ENCODE data around the gene TAF1C.
"Not testable (repeated sequence)": the region's sequence is repeated elsewhere in the genome, so short reads cannot be mapped to it uniquely, and the experiment has no call there.

The TAF1C gene, protein sequence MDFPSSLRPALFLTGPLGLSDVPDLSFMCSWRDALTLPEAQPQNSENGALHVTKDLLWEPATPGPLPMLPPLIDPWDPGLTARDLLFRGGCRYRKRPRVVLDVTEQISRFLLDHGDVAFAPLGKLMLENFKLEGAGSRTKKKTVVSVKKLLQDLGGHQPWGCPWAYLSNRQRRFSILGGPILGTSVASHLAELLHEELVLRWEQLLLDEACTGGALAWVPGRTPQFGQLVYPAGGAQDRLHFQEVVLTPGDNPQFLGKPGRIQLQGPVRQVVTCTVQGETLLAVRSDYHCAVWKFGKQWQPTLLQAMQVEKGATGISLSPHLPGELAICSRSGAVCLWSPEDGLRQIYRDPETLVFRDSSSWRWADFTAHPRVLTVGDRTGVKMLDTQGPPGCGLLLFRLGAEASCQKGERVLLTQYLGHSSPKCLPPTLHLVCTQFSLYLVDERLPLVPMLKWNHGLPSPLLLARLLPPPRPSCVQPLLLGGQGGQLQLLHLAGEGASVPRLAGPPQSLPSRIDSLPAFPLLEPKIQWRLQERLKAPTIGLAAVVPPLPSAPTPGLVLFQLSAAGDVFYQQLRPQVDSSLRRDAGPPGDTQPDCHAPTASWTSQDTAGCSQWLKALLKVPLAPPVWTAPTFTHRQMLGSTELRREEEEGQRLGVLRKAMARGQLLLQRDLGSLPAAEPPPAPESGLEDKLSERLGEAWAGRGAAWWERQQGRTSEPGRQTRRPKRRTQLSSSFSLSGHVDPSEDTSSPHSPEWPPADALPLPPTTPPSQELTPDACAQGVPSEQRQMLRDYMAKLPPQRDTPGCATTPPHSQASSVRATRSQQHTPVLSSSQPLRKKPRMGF

DNA sequence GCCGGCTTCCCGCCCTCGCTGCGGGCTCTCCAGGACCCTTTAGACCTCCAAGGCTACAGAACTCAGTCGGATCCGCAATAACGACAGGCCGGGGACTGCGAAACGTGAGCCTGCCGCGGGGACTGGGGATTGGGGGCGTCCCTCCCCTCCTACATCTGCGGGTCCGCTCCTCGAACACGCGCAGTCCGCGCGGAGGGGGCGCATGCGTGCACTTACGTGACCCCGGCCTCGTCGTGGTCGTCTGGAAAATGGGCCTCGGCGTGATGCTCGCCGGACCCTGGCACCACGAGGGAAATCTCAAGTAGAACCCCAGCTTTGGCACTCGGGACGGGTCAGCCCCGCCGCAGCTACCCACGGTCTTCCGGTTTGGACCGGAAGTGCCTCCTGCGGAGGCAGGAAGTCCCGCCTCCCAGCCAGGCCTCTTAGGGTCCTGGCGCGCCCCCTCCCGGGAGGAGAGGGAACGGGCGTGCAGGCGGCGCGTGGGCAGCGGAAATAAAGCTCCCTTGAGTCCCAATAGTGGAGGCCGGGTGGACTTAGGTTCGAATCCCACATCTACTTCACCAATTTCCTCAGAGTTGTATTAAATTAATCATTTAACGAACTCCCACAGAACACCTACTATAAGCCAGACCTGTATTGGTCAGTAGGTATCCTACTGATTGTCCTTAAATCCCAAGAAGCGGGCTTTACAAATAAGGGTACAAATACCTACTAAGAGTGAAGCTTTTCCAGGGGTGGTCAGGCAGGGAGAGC is at the start of gene TAF1C:
TAF1C (minus strand) TSS at position 373 of the 753 bp plus-strand sequence. CDS start 2,069 bp downstream, outside the sequence.
- DNase-seq = peak; percentile 81

DNA sequence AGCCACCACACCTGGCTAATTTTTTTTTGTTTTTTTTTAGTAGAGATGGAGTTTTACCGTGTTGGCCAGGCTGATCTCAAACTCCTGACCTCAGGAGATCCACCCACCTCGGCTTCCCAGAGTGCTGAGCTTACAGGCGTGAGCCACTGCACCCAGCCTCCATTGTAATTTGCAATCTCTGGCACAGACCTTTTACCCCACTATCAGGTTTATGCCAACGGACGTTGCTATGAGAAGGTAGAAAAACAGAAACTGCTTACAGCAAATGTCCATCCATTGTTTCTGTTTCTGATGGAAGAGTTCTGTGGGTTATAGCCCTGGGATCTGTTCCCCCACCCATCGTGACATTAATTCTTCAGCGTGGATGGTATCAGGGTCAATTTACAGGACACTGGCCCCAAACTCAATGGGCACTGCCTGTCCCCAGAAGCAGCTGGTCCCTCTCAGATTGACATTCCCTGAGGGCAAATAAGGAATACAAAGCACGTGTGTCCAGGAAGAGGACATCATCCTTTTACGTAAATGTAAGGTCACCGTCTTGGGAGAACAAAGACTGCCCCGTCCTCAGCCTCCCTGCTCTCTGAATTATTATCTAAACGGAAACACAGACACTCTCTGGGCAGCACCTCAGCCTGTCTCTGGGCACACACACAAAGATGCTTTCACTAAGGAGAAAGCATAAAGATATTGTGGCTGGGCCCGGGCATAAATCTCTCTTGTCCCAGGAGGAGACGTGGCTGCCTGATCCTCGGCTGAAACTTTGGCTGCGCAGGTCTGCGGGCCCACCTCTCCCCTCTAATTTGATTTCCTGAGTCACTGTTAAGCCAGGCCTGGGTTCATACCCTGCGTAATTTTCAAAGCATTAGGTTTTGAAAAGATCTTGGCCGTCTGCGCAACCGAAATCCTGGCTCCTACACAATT is 47.7 kb upstream of the TAF1C start:
- DNase-seq = no peak

DNA sequence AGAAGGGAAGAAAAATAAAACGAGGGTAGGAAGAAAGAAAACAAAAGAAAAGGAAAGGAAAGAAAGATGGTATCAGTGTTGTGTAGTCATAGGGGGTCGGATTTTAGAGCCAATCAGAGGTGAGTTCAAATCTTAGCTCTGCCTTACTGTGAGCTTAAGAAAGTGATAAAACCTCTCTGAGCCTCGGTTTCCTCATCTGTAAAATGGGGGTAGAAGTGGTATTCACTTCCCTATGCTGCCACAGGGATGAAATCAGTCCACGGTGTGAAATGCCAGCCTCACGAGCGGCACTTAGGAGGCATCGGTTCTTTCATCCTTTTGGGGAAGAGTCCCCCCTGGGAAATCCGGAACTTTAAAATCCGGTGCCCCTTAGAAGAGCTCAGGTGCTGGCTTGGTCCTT is 46.9 kb upstream of the TAF1C start:
- no peak for DNase-seq

DNA sequence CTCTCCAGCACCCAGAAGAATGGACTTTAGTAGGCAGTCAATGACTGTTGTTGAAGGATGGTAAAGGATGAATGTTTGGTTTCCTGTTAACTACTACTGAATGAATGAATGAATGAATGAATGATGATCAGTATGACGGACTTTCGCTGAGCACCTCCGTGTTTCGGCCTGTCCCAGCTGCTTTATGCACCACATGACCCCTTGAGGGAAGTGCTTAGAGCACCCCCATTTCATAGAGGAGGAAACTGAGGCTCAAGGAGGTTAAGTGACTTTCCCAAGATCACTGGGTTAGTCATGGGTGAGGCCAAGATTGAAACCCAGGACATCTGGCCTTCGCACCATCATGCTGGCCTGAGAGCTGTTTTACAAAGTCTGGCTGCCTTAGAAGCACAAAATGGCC is 46.1 kb upstream of the TAF1C start:
- no peak for DNase-seq

DNA sequence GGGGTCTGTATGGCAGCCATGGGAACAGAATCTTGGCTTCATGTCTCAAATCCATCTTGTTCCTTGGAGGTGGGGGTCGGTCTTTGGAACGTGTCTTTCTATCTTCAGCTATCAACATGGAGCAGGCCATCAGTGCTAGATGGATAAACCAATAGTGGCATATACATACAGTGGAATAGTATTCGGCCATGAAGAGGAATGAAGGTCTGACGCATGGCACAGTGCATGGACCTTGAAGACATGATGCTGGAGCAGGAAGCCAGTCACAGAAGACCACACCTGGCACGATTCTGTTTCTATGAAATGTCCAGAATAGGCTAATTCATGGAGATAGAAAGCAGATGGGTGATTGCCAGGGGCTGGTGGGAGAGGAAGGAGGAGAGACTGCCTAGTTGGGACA is 45.2 kb upstream of the TAF1C start:
- no peak for DNase-seq

DNA sequence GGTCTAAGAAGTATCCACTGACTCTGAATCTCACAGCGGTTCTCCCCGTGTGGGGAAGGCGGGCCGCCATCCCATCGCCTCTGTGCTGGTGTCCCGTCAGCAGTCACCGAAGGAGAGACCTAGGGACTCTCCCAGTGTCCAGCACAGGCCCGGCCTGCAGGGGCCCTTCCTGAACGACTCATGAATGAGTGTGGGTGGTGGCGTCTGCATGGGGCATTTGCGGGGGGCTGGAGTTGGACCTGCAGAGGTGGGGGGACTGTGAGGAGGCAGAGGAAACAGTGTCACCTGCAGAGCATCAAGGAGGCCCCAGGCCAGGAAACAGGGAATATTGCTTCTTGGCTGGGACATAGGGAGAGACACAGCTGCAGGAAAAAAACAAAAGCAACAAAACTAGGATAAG is 42.6 kb upstream of the TAF1C start:
- DNase-seq = no peak

DNA sequence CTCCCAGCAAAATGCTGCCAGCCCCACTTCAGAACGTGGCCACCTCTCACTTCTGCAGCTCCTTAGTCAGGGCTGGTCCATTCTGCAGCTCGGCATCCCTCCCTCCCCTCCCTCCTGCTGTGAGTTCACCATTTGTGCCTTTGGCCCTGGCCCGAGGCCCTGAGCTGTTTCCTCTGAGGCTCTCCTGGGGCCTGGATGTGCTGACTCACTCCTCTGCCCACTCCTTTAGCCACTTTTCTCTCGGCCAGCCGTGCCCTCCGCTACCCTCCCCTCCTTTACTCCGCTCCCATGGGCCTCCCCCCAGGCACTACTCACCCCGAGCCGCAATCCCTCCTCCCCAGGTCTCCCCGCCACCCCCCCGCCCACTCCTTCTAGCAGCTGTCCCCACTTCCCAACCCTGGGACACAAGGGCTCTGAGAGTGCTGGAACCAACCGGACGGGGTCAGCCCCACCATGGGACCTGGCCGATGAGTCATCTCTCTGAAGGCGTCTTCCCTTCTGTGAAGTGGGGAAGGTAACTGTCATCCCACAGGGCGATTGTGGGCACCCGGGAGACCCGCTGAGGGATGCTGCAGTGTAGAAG is 41.5 kb upstream of the TAF1C start:
- no peak for DNase-seq

DNA sequence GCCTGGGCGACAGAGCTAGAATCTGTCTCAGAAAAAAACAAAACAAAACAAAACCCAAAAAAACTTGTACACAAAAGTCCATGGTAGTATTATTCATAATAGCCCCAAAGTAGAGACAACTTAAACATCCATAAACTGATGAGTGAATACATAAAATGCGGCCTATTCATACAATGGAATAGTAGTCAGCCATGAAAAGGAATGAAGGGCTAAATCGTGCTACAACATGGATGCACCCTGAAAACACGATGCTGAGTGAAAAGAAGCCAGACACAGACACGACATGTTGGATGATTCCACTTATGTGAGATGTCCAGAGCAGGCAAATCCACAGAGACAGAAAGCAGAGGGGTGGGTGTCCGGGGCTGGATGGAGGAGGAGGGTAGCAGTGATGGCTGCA is 40.7 kb upstream of the TAF1C start:
- DNase-seq = no peak

DNA sequence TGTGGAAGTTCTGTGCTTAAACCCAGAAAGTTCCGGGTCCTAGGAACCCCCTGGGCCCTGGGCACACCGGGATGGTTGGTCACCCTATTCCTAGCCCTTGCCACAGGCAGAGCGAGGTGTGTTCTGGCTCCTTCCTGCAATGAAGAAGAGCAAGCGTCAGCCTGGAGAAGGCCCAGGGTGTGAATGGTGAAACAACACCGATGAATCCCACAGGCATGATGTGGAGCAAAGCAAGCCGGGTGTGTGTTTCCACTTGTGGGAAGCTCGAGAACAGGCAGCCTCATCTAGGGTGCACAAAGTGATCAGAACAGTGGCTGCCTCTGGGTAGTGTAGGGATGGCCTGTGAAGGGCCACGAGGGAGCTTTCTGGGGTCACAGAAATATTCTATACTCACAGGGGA is 39.2 kb upstream of the TAF1C start:
- DNase-seq = no peak

DNA sequence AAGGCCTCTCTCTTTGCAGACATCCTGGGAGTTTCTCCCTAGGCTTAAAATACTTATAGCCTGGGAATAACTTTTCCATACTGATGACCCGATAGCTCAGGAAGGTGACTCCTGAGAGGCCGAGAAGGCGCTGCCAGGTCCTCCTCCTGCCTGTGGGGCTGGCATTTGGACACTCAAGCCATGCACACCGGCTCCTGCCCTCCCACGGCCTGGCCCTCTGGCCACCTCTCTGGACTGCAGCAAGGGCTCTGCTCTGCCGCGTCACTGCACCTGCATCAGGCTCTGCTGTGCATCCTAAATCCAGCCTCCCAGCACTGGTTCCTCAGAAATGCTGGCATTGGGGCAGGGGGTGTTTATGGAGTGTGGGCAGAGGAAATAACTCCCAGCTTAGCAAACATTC is 38.7 kb upstream of the TAF1C start:
- no peak for DNase-seq

DNA sequence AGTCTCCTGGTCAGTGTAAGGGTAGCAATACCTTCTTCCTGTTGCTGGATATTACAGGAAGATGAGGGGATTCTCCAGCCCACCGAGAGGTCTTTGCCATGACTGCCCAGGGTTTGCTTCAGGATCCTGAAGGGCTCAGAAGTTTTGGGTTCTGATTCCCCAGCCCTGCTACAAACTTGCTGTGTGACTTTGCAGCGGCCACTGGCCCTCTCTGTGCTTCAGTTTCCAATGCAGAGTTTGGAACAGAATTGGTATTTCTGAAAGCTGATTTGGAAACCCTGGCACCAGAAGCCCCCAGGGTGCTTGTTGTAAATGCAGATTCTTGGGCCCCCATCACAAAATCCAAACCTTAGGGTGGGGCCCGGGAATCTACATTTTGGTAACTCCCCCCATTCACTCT is 38.3 kb upstream of the TAF1C start:
- DNase-seq = no peak

DNA sequence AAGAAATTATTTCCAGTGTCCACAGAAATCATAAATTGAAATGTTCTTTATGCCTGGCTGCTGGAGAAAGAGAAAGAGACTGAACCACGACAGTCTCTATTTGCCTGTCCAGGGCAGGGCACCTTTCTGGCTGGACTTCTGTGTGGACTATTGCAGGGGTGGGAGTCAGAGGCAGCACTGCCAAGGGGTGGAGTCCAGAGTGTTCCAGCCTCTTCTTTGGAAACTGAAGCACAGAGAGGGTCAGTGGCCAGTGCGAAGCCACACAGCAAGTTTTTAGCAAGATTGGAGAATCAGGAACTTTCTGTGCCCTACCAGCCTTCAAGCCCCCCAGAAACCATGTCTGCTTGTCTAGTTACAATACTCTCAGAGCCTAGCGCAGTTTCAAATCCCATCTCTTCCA is 37.7 kb upstream of the TAF1C start:
- DNase-seq = no peak

DNA sequence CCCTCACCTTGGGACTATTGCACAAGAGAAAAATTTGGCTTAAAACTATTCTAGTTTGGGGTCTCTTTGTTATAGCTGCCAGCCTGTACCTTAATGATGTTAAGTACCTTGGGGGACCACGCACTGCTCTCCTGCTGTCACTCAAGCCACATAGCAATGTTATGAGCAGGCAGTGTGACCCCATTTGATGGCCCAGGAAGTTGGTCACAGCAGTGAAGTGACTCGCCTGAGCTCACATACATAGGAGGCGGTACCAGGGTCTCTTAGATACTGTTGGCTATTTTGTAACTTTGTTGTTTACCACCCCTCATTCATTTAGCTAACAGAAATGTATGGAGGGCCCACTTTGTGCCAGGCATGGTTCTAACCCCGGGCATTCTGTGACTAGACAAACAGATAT is 36.6 kb upstream of the TAF1C start:
- no peak for DNase-seq

DNA sequence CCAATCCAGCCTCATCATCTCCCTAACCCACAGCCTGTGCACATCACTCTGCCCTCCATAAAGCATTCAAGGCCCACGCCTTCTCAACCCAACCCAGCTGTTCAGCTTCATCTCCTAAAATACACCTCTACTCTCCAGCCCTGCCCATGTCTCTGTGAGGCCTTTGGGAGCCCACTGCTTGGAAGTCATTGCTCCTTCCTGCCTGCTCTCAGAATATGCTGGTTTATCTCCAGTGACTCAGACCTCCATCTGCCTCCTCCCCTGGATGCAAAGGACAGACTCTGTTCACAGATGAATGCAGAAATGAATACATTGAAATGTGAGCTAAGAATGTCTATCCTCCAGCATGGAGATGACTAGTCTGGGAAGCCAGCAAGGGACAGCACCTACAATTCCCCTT is 34.0 kb upstream of the TAF1C start:
- DNase-seq = no peak

DNA sequence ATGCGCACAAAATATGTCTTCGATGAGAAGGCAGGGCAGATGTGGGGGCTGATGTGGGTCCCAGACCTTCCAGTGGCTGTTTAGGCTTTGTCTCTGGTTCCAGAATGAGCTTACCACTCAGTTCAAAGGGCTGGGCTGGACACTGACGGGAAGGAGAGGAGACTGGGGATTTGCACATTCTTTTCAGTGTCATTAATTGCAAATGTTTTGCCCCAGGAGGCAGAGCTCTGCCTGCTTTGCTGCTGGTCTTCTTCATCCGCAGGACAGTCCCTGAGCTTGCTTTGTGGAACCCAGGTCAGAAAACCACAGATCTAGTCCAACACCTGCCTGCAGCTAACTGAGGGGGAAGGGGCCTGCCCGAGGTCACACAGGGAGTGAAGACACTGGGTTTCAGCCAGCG is 32.1 kb upstream of the TAF1C start:
- no peak for DNase-seq

DNA sequence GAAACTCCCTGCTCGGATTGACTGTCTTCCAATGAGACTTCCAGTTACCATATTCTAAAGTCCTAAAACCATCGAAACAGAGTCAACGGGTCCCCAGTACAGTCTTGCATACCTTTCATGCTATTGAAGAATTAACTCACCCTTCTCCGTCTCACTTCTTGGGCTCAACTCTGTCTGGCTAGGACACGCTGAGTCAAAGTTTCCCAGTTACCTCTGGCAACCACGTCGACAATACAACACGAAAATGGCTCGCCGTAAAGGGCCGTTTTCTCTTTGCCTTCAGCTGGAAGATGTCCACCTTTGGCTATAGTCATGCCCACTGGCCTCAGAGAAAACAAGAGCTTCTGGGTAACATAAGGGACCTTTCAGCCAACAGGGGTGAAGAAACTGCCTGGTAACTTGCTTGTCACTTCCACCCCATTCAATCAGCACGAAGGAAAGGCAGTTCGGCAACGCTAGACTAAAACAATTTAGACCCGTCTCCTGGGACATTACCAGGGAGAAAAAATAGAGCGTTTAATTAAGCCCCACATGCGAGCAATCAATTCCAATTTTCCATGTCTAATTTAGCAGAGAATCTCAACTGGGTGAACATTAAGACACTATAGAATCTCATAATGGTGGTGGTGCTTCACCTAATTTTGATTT is 31.4 kb upstream of the TAF1C start:
- no peak for DNase-seq

DNA sequence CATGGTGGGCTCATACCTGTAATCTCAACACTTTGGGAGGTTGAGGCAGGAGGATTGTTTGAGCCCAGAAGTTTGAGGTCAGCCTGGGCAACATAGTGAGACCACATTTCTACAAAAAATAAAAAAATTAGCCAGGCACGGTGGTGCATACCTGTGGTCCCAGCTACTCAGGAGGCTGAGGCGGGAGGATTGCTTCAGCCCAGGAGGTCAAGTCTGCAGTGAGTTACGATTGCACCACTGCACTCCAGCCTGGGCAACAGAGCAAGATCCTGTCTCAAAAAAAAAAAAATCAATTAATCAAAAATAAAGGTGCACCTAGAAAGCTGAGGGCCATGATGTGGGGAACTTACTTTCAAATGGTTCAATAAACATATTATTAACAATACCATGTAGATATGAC is 29.3 kb upstream of the TAF1C start:
- DNase-seq = not testable (repeated sequence)

DNA sequence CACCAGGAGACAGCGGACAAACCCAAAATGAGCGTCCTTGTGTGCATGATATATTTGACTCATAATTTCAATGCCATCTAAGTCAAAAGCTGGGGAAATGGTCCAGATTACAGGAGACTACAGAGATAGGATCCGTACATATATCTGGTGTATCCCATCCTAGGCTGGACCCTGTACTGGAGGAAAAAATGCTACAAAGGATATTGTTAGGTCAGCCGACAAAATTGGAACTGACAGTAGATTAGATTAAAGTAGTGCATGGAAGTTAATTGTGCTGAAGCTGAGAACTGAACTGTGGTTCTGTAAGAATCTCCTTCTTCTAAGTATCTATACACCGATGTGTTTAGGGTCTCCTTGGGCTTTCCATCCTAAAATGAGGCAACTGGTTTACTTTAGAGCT is 28.7 kb upstream of the TAF1C start:
- no peak for DNase-seq

DNA sequence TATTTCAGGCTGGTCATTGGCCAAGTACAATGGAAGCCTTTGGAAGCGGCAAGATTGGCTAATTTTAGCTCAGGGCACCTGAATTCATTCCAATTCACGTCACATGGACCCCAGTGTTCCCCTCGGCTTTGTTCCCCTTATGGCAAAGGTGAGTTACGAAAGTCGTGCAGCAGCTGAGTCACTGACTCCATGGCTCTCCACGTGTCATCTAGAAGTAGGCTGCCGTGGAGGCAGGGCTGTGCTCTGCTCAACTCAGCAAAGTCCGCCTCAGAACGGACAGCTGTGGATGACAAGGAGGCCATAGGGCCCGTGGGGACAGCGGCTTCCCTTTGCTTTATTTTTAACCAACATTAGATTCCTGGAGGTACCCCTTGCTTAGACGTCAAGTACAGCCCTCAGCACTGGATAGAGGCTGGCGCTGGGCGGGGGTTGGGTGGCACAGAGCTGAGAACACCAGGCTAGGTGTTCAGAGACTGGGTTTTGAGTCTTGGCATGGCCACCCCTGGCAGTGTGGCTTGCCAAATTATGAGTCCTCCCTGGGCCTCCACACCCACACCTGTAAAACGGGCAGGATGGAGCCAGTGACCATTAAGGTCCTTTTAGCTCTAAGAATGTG is 27.7 kb upstream of the TAF1C start:
- no peak for DNase-seq

DNA sequence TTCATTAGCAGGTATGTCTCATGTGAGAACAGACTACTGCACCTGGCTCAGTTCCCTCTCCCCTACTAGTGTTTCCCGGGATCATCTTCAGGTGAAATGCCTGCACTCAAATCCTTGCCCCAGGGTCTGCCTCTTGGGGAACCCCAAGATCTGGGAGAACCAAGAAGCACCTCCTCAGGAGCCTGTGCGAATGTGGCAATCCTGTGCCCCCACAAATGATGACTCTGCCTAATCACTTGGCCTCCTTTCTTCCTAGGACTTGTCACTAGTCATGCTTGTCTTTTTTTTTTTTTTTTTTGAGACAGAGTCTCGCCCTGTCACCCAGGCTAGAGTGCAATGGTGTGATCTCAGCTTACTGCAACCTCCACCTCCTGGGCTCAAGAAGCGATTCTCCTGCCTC is 25.8 kb upstream of the TAF1C start:
- DNase-seq = no peak

DNA sequence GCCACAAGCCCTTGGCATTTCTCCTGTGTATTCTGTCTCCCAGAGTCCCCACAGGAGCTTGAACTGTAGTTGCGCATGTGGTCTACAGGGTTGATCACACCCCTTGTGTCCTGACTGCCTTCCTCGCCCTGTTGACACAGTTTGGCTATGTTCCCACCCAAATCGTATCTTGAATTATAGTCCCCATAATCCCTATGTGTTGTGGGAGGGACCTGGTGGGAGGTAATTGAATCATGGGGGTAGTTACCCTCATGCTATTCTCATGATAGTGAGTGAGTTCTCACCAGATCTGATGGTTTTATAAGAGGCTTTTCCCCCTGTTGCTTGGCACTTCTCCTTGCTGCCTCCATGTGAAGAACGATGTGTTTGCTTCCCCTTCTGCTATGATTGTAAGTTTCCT is 25.3 kb upstream of the TAF1C start:
- DNase-seq = no peak
